ENCODE data around the gene DEK.

The DEK gene

DNA sequence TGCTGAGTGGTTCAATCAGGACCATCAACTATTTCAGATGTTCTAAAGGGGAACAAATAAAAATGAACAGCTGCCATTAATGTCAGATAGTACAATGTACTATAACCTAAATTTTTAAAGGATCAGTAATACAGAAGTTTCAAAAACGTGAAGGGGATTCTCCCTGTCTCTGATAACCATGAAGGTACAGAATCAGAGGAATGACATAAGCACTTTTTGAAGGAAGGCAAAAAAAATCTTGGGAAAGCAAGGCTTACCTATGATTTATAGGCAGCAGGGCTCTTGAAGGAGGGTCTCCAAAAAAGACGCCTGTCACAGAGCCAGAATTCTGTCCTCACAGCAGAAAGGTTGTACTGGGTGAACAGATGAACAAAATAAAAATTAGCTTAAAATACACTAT, 20.1 kb downstream of the DEK start:
- H3K27ac ChIP-seq: no peak overlapping the region
- TF ChIP-seq, protein P1, sequence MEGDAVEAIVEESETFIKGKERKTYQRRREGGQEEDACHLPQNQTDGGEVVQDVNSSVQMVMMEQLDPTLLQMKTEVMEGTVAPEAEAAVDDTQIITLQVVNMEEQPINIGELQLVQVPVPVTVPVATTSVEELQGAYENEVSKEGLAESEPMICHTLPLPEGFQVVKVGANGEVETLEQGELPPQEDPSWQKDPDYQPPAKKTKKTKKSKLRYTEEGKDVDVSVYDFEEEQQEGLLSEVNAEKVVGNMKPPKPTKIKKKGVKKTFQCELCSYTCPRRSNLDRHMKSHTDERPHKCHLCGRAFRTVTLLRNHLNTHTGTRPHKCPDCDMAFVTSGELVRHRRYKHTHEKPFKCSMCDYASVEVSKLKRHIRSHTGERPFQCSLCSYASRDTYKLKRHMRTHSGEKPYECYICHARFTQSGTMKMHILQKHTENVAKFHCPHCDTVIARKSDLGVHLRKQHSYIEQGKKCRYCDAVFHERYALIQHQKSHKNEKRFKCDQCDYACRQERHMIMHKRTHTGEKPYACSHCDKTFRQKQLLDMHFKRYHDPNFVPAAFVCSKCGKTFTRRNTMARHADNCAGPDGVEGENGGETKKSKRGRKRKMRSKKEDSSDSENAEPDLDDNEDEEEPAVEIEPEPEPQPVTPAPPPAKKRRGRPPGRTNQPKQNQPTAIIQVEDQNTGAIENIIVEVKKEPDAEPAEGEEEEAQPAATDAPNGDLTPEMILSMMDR (conservative IDR thresholded peaks at IDR 0.05): no peak

DNA sequence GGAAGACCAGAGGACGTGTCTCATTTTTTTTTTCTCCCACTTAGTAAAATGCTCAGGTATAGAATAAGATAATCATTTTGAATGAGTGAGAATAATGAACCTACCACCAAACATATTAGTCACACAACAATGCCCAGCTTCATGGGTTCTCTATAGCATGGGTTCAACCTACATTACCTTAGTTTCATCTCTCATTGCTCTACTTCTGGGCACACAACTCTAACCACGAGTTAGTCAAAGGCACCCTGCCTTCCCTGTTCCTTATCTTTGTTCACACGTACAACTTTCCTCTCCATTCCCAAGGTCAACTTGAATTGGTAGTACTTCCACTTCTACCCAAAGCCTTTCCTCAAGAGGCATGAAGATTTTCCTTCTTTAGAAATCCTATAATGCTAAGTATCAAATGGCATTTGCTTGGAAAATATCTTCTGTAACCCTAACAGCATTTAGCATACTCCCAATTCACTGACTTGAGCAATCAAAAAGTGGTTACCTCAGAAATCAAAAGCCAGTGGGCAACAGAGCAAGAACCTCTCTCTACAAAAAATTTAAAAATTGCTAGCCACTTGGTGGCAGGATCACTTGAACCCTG, 20.9 kb downstream of the DEK start:
- TF ChIP-seq, protein P1 (conservative IDR thresholded peaks at IDR 0.05): no peak
- H3K27ac ChIP-seq: no peak overlapping the region

DNA sequence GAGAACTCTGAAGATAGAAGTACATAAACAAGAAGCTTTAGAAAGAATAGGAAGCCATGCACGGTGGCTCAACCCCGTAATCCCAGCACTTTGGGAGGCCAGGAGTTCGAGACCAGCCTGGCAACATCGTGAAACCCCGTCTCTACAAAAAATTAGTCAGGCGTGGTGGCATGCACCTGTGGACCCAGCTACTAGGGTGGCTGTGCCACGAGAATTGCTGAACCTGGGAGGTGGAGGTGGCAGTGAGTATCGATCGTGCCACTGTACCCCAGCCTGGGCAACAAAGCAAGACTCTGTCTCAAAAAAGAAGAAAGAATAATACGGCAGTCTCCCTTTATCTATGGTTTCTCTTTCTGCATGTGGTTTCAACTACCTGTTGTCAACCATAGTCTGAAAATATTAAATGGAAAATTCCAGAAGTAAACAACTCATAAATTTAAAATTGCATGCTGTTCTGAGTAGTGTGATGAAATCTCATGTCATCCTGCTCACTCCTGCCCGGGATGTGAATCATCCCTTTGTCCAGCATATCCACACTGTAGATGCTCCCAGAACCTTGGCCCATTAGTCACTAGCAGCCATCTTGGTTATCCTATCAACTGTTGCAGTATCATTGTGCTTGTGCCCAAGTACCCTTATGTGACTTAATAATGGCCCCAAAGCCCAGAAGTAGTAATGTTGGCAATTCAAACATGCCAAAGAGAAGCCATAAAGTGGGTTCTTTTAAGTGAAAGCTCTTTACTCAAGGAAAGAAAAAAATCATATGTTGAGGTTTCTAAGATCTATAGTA, 22.1 kb downstream of the DEK start:
- TF ChIP-seq, protein P1 (conservative IDR thresholded peaks at IDR 0.05): no peak
- no peak overlapping the region for H3K27ac ChIP-seq

DNA sequence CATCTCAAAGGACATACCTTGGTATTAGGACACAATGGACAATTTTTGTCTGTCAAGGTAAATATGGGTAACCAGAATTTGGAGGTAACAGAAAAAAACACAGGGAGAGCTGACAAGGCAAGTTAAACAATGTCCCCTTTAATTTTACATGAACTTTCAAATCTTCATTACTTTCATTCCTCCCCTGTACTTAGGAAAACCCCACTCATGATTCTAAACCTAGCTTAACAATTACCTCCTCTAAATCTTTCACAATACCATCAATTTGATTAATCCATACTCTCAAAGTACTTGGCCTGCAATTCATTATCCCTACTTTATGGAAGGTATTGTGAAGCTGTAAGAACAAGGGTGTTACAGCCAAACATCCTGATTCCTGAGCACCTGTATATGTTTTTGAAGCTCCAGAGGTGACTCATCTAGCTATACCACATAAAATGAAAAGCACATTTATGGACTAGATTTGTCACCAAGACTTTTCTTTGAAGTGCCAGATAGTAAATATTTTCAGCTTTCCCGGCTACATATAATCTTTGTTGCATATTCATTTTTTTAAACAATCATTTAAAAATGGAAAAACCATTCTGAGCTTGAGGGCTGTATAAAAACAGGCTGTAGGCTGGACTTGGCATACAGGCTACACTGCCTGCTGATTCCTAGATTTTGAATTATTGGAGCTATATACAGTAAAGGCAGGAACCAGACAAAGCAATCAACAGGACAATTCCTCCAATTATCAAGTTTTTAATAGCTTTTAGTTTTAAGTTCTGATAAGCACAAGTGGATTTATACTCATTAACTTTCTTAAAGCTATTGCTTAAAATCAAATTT, 22.9 kb downstream of the DEK start:
- TF ChIP-seq, protein P1 (conservative IDR thresholded peaks at IDR 0.05): no peak
- no peak overlapping the region for H3K27ac ChIP-seq

DNA sequence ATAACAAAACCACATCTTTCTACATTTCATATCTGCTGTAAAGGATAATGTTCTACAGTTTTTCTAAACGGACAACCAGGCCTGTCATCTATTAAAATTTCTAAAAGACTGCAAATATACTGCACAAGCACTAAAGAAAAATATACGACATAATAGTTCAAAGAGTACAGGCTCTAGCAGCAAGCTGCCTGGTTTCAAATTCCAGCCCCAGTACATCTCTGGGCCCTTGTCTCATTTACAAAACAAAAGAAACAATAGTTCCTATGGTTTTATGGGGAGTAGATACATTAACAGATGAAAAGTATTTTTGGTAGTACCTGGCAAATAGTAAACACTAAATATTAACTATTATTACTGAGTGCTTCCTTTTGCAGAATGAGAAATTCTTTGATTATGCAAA, 24.1 kb downstream of the DEK start:
- TF ChIP-seq, protein P1 (conservative IDR thresholded peaks at IDR 0.05): no peak

DNA sequence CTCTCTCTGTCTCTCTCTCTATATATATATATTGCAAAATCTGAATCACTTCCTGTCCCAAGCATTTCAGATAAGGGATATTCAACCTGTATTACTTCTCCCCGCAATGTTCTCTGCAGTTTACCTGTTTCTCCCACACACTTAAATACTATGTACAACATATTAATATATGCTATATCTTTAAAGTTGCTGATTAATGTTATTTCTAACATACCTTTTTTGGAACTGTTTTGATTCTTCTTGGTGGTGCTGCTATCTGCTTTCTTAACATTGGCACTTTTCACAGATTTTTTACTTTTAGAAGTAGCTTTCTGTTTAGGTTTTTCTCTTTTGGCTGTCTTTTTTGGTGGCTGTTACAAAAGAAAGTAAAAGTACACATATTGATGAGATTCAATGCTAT, 27.2 kb downstream of the DEK start:
- H3K27ac ChIP-seq: no peak overlapping the region
- TF ChIP-seq, protein P1 (conservative IDR thresholded peaks at IDR 0.05): no peak

More for the DNA sequence above, 24.1 kb downstream of the DEK start:
- no peak overlapping the region for H3K27ac ChIP-seq

DNA sequence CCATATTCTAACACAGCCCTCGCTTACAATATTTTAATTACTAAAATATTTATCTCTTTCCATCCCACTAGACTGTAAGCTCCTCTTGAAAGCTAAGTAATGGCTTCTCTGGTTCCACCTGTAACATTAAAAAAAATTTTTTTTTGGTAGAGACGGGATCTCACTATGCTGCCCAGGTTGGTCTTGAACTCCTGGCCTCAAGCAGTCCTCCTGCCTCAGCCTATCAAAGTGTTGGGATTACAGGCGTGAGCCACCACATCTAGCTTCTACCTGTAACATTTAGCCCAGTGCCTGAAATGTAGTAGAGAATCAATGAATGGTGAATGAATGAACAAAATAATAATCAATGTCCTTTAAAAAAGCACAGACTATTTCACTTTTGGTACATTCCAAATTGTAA, 28.8 kb downstream of the DEK start:
- TF ChIP-seq, protein P1 (conservative IDR thresholded peaks at IDR 0.05): no peak
- no peak overlapping the region for H3K27ac ChIP-seq
